DOHH2 (cell line): Measurements from ENCODE around the gene HDAC4.

ENCODE experiments used
- EZH2phosphoT487 ChIP-seq: fragments of 200-600 bp; sonication (generic); IDR thresholded peaks from 2 replicates; pipeline ENCODE4 v1.6.1; 2017; ENCODE audit warnings: borderline replicate concordance, mild to moderate bottlenecking, antibody characterized with exemption, low read length, moderate library complexity, mixed read lengths
- TF ChIP-seq, protein P1 (sequence below): fragments of 200-600 bp; sonication (generic); IDR thresholded peaks from one replicate; pipeline ENCODE4 v1.5.1; 2014; ENCODE audit warnings: antibody characterized with exemption, mild to moderate bottlenecking, low read depth, low read length; ENCODE audit not compliant: poor library complexity, severe bottlenecking

- TF ChIP-seq, protein P1, sequence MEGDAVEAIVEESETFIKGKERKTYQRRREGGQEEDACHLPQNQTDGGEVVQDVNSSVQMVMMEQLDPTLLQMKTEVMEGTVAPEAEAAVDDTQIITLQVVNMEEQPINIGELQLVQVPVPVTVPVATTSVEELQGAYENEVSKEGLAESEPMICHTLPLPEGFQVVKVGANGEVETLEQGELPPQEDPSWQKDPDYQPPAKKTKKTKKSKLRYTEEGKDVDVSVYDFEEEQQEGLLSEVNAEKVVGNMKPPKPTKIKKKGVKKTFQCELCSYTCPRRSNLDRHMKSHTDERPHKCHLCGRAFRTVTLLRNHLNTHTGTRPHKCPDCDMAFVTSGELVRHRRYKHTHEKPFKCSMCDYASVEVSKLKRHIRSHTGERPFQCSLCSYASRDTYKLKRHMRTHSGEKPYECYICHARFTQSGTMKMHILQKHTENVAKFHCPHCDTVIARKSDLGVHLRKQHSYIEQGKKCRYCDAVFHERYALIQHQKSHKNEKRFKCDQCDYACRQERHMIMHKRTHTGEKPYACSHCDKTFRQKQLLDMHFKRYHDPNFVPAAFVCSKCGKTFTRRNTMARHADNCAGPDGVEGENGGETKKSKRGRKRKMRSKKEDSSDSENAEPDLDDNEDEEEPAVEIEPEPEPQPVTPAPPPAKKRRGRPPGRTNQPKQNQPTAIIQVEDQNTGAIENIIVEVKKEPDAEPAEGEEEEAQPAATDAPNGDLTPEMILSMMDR = no peak
- no peak for TF ChIP-seq EZH2phosphoT487
Measured at GRCh38 chr2:239115616-239116015, 285.2 kb downstream of the HDAC4 start.
